Epithelial cell of proximal tubule (primary cell): ENCODE measurements around the gene SLC38A2. TPM values are rescaled to one million over a fixed set of nuclear protein-coding genes. Genes with fewer than 3 reads are reported as not detected.

ENCODE experiments used
- DNase-seq: peaks from one replicate; pipeline ENCODE4 v3.0.0-alpha.2; 2011; ENCODE audit warnings: low read depth
- H3K4me3 ChIP-seq: 2 replicates; pipeline ENCODE4 v1.5.1; 2011; ENCODE audit warnings: low read depth, mild to moderate bottlenecking, low read length
- CTCF ChIP-seq: conservative IDR thresholded peaks from 2 replicates; pipeline ENCODE4 v1.5.1; 2012; ENCODE audit warnings: low read depth, mild to moderate bottlenecking, low read length
- total RNA-seq: library from RNA; depleted of rRNA; stranded (reverse); fragments of >200 nt; gene quantifications from 2 replicates; pipeline ENCODE4 v1.2.3, GENCODE V29; 2015

The SLC38A2 gene
- total RNA-seq, 1 donor from 2014 or later = 163 TPM

- DNase-seq = no peak
- peak overlapping the region; percentile 90 for H3K4me3 ChIP-seq
- TF ChIP-seq CTCF = no peak
Observed at GRCh38 chr12:46369474-46370379, 2.8 kb downstream of the SLC38A2 start.

- peak overlapping the region; percentile 90 for H3K4me3 ChIP-seq
- DNase-seq = no peak
- TF ChIP-seq CTCF = no peak
Observed at GRCh38 chr12:46369095-46369473, 3.5 kb downstream of the SLC38A2 start.

DNA sequence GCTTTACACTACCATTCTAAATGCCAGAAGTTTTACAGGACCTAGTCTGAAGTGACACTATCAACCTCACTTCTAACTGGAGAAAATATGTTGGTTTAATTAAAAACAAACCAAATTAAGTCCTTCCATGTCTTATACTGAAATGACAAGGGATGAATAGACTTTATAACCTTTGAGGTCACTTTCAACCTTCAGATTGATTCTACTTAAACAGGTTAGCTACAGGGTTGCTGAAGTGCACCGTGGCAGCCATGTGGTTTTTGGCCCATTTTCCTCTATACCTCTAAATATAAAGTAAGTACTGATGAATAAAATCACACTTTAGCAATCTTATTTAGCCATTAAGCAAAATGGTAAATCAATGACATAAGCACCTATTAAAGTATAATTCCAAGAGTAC is 3.9 kb downstream of the SLC38A2 start:
- no peak for DNase-seq
- TF ChIP-seq CTCF = no peak

DNA sequence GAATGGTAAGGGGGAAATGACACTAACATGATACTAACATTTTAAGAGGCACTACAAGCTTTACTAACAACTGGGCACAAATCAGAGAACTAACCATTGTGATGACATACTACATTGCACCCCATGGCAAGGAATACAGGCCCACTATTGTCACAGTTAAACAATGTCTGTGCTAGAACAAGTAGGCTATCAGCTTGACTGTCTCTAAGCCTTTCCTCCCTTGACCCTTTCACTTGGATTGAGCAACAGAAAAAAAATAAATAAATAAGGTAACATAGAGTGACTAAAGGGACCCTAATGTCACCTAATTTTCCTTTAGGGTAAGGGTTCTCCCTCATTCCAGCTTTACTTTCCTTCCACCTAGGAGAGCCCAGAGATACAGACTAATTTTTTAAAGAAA is 4.4 kb downstream of the SLC38A2 start:
- no peak for DNase-seq
- no peak for TF ChIP-seq CTCF
- peak overlapping the region; percentile 90 for H3K4me3 ChIP-seq

More for the DNA sequence above, 3.9 kb downstream of the SLC38A2 start:
- H3K4me3 ChIP-seq = peak overlapping the region; percentile 90

- no peak for DNase-seq
- TF ChIP-seq CTCF = no peak
- H3K4me3 ChIP-seq = peak overlapping the region; percentile 90
Observed at GRCh38 chr12:46367351-46368029, 5.1 kb downstream of the SLC38A2 start.

- H3K4me3 ChIP-seq = no peak overlapping the region
- DNase-seq = no peak
- TF ChIP-seq CTCF = no peak
Observed at GRCh38 chr12:46366771-46367170, 5.8 kb downstream of the SLC38A2 start.
